Gastroesophageal sphincter (tissue), 4 donors: Measurements from ENCODE around the gene HLA-DMA. TPM values are rescaled to one million over a fixed set of nuclear protein-coding genes. Genes with fewer than 3 reads are reported as not detected.

Source experiments
- ATAC-seq: fragments of 150-250 bp; one replicate; pipeline ENCODE4 v1.9.1; 2016; ENCODE audit warnings: mild to moderate bottlenecking, moderate library complexity
- H3K27ac ChIP-seq, 4 donors: fragments of 200-600 bp; sonication (generic) in 3 of 4; 1 replicate in 3 of 4; 2 replicates in 1 of 4; pipeline ENCODE4 v1.5.1; 2016 to 2019
- H3K27me3 ChIP-seq: fragments of 200-600 bp; sonication (generic); one replicate; pipeline ENCODE4 v1.5.1; 2019
- H3K36me3 ChIP-seq, 2 donors: fragments of 200-600 bp; sonication (generic); one replicate each; pipeline ENCODE4 v1.5.1; 2019; ENCODE audit warnings: control low read depth in 1 of 2
- H3K4me1 ChIP-seq, 3 donors: fragments of 200-600 bp; sonication (generic); 1 replicate in 2 of 3; 2 replicates in 1 of 3; pipeline ENCODE4 v1.5.1; 2016 to 2019; ENCODE audit warnings: control low read depth in 2 of 3
- H3K4me3 ChIP-seq, 2 donors: fragments of 200-600 bp; sonication (generic); one replicate each; pipeline ENCODE4 v1.5.1; 2019; ENCODE audit warnings: mild to moderate bottlenecking in 1 of 2, moderate library complexity in 1 of 2
- H3K9me3 ChIP-seq, 3 donors: fragments of 200-600 bp; sonication (generic); one replicate each; pipeline ENCODE4 v1.5.1; 2017 to 2019; ENCODE audit warnings: control low read depth in 2 of 3
- CTCF ChIP-seq, 4 experiments: fragments of 200-600 bp in 2 of 4; fragments of 450-650 bp in 2 of 4; sonication (generic) in 1 of 4; IDR thresholded peaks; one replicate each; pipeline ENCODE4 v1.5.1; 2017 to 2019; ENCODE audit warnings: antibody characterized with exemption in 4 of 4, mild to moderate bottlenecking in 2 of 4, moderate library complexity in 2 of 4
- EP300 ChIP-seq: sonication (generic); formaldehyde crosslinking; IDR thresholded peaks from one replicate; pipeline ENCODE4 v1.6.1; 2017; ENCODE audit warnings: antibody characterized with exemption, mild to moderate bottlenecking
- POLR2A ChIP-seq, 2 donors: fragments of 450-650 bp; IDR thresholded peaks; one replicate each; pipeline ENCODE4 v1.6.1; 2017; ENCODE audit warnings: antibody characterized with exemption in 2 of 2, mild to moderate bottlenecking in 2 of 2, moderate library complexity in 1 of 2
- POLR2AphosphoS5 ChIP-seq: sonication (generic); formaldehyde crosslinking; IDR thresholded peaks from one replicate; pipeline ENCODE4 v1.6.1; 2017; ENCODE audit warnings: antibody characterized with exemption
- WGBS, 2 donors: methylation state at CpG; one replicate each; pipeline ENCODE4 v1.1.5; 2018; ENCODE audit warnings: low coverage in 1 of 2; 5-methylcytosine and 5-hydroxymethylcytosine counted together
- total RNA-seq, 4 donors: library from RNA; depleted of rRNA; stranded (reverse); fragments of >200 nt; gene quantifications; one replicate each; pipeline ENCODE4 v1.1.0, GENCODE V29; 2016

The HLA-DMA gene
- total RNA-seq, 4 donors from 2014 or later: 5.8 to 43.8 (median 15.8) TPM

GRCh38 chr6:32977953-32978324 lies 25.0 kb upstream of the HLA-DMA start:
- Histone ChIP-seq H3K27ac (no peak overlapping the region), H3K4me1 (peaks cover 0 to 92% (median 19%) of the 10 kb centered on the region in 3 donors), H3K36me3 (peaks cover 7 to 84% of the 10 kb centered on the region in 2 donors), H3K4me3 (no peak overlapping the region), H3K27me3 (no peaks in the 10 kb centered on the region), H3K9me3 (no peaks in the 10 kb centered on the region)
- ATAC-seq: no peak
- TF ChIP-seq POLR2AphosphoS5: no peak
- WGBS, 2 donors: 35 to 60% methylated on average over 1 to 6 of the region's 7 CpGs

- Histone ChIP-seq H3K27ac (no peak overlapping the region), H3K4me3 (no peak overlapping the region), H3K27me3 (no peaks in the 10 kb centered on the region), H3K9me3 (no peaks in the 10 kb centered on the region), H3K36me3 (peaks cover 7 to 89% of the 10 kb centered on the region in 2 donors), H3K4me1 (peaks cover 0 to 87% (median 16%) of the 10 kb centered on the region in 3 donors)
- ATAC-seq: no peak
- TF ChIP-seq POLR2AphosphoS5 (no peak), CTCF (IDR thresholded peaks at IDR 0.05) (no peak), POLR2A (IDR thresholded peaks at IDR 0.05) (no peak), EP300 (no peak)
- 43 to 53% methylated on average over 5 to 6 of the region's 10 CpGs for WGBS, 2 donors
Observed at GRCh38 chr6:32977272-32977952, 24.5 kb upstream of the HLA-DMA start.

- peaks cover 7 to 86% of the 10 kb centered on the region in 2 donors for H3K36me3 ChIP-seq
- WGBS, 2 donors: 57 to 71% methylated on average over 1 of the region's 7 CpGs
- TF ChIP-seq POLR2A (IDR thresholded peaks at IDR 0.05) (no peak), CTCF (IDR thresholded peaks at IDR 0.05) (no peak), EP300 (no peak), POLR2AphosphoS5 (no peak)
- H3K27ac ChIP-seq: no peak overlapping the region
- no peak for ATAC-seq
- H3K4me1 ChIP-seq: peaks cover 0 to 78% (median 16%) of the 10 kb centered on the region in 3 donors
- H3K27me3 ChIP-seq: no peaks in the 10 kb centered on the region
- H3K9me3 ChIP-seq: no peaks in the 10 kb centered on the region
- H3K4me3 ChIP-seq: no peak overlapping the region
Observed at GRCh38 chr6:32976334-32977069, 23.6 kb upstream of the HLA-DMA start.

GRCh38 chr6:32975886-32976285 lies 23.0 kb upstream of the HLA-DMA start:
- Histone ChIP-seq H3K27me3 (no peaks in the 10 kb centered on the region), H3K4me3 (no peak overlapping the region), H3K36me3 (peaks cover 7 to 80% of the 10 kb centered on the region in 2 donors), H3K4me1 (peaks cover 0 to 72% (median 16%) of the 10 kb centered on the region in 3 donors), H3K9me3 (no peaks in the 10 kb centered on the region), H3K27ac (no peak overlapping the region)
- no peak for ATAC-seq
- TF ChIP-seq CTCF (IDR thresholded peaks at IDR 0.05): no peak
- TF ChIP-seq EP300: no peak
- TF ChIP-seq POLR2AphosphoS5: no peak
- no peak for TF ChIP-seq POLR2A (IDR thresholded peaks at IDR 0.05)
- 49 to 86% methylated on average over 1 to 2 of the region's 2 CpGs for WGBS, 2 donors

- 0 to 4% methylated on average over 6 to 7 of the region's 14 CpGs for whole genome bisulfite sequencing, 2 donors
- peaks cover 7 to 68% of the 10 kb centered on the region in 2 donors for H3K36me3 ChIP-seq
- H3K9me3 ChIP-seq: no peaks in the 10 kb centered on the region
- H3K27me3 ChIP-seq: no peaks in the 10 kb centered on the region
- ATAC-seq: no peak
- peak overlapping the region; percentile 91 to 97 for H3K4me3 ChIP-seq
- no peak for TF ChIP-seq EP300
- TF ChIP-seq POLR2A (IDR thresholded peaks at IDR 0.05): no peak
- no peak for TF ChIP-seq CTCF (IDR thresholded peaks at IDR 0.05)
- no peak for TF ChIP-seq POLR2AphosphoS5
- peaks cover 0 to 60% (median 16%) of the 10 kb centered on the region in 3 donors for H3K4me1 ChIP-seq
- peak overlapping the region in 3 of 4 donors; percentile 25 to 99 (median 98) for H3K27ac ChIP-seq
Observed at GRCh38 chr6:32974541-32975308, 21.8 kb upstream of the HLA-DMA start.
